Measurements from ENCODE around the gene CCDC83. TPM values are rescaled to one million over a fixed set of nuclear protein-coding genes. Genes with fewer than 3 reads are reported as not detected.
A peak's percentile ranks its signal among the peaks of the same experiment; 100 is the strongest.
"Not testable (repeated sequence)": the region's sequence is repeated elsewhere in the genome, so short reads cannot be mapped to it uniquely, and the experiment has no call there.

Gene CCDC83
- total RNA-seq, 2 experiments from 2014 or later: not detected

DNA sequence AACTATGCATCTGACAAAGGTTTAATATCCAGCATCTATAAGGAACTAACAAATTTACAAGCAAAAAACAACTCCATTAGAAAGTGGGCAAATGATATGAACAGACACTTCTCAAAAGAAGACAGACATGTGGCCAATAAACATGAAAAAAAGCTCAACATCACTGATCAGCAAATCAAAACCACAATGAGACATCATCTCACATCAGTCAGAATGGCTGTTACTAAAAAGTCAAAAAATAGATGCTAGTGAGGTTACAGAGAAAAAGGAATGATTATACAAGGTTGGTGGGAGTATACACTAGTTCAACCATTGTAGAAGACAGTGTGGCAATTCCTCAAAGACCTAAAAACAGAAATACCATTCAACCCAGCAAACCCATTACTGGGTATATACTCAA is 14.3 kb upstream of the CCDC83 start:
- H3K27ac Mint-ChIP-seq; H3K9me3 Mint-ChIP-seq; DNase-seq; CTCF ChIA-PET; POLR2A ChIA-PET; H3K27me3 Mint-ChIP-seq; H3K36me3 Mint-ChIP-seq; H3K4me3 Mint-ChIP-seq; intact Hi-C loops (cut with micrococcal nuclease): not testable (repeated sequence)
- peaks cover 14% of the 10 kb centered on the region for H3K4me1 Mint-ChIP-seq (ENCODE audit: low read depth)

DNA sequence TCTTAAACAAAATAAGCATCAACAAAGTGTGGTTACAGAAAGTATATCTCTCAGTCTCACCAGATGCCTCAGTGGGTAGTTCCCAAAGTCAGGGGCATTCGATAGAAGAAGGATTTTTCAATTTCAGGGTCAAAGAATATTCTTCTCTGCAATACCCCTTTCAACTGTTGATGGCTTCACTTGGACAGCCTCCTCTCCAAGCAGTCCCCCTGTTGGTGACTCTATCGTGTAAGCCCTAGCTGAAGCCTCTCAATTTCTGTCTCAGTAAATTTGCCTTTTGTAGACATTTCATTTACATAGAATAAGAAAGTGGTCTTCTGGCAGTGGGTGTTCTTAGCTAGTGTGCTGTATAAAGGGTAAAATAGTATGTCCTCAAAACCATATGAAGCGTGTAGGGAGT is 11.3 kb upstream of the CCDC83 start:
- no peaks in the 10 kb centered on the region for H3K36me3 Mint-ChIP-seq
- intact Hi-C loops (cut with micrococcal nuclease): no loop called here
- H3K27ac Mint-ChIP-seq: no peak overlapping the region
- H3K27me3 Mint-ChIP-seq: no peaks in the 10 kb centered on the region
- no peaks in the 10 kb centered on the region for H3K9me3 Mint-ChIP-seq
- ChIA-PET POLR2A (no interaction called here), CTCF (interaction anchor here (0.6 to 2.4 kb wide), 3 partner anchors 11 to 162 kb away, joined by 3 to 11 read pairs (median 3); partner anchors contain the start of gene CCDC83)
- peaks cover 14% of the 10 kb centered on the region for H3K4me1 Mint-ChIP-seq (ENCODE audit: low read depth)
- H3K4me3 Mint-ChIP-seq: no peak overlapping the region
- no peak for DNase-seq

DNA sequence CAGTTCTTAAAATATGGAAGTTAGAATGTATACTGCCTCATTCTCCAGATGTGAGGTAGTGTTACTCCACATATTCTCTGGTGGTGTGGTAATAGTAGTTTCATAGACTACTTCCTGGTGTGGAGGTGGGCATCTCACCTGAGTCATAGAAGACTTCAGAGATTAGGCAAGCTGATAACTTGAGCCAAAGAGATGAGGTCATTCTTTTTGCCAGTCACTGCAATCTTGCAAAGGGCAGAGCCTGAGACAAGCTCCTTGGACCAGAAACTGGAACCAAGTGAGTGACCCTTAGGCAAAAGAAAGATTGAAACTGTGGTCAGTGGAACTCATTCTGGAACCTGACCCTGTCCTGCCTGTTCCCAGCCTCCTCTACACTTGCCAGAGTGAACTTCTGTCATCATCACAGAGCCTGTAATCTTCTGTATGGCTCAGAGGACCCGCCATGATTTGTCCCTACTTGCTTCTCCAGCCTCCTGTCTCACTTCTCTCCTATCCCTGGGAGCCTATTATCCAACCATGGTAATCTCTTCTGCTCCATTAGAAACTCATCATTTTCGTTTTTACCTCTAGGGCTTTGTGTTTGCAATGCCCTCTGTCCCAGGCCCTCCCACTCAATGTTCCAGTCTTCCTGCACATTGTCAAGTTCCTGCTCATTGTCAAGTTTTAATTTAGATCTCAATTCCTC is 10.6 kb upstream of the CCDC83 start:
- CTCF ChIA-PET: interaction anchor here (2.4 kb wide), 1 partner anchor 10 kb away, joined by 11 read pairs; the partner anchor contains the start of gene CCDC83
- intact Hi-C loops (cut with micrococcal nuclease): no loop called here
- DNase-seq: no peak
- POLR2A ChIA-PET: no interaction called here
- H3K36me3 Mint-ChIP-seq: no peaks in the 10 kb centered on the region
- H3K27ac Mint-ChIP-seq: no peak overlapping the region
- no peaks in the 10 kb centered on the region for H3K27me3 Mint-ChIP-seq
- peaks cover 14% of the 10 kb centered on the region for H3K4me1 Mint-ChIP-seq (ENCODE audit: low read depth)
- H3K9me3 Mint-ChIP-seq: no peaks in the 10 kb centered on the region
- no peak overlapping the region for H3K4me3 Mint-ChIP-seq

DNA sequence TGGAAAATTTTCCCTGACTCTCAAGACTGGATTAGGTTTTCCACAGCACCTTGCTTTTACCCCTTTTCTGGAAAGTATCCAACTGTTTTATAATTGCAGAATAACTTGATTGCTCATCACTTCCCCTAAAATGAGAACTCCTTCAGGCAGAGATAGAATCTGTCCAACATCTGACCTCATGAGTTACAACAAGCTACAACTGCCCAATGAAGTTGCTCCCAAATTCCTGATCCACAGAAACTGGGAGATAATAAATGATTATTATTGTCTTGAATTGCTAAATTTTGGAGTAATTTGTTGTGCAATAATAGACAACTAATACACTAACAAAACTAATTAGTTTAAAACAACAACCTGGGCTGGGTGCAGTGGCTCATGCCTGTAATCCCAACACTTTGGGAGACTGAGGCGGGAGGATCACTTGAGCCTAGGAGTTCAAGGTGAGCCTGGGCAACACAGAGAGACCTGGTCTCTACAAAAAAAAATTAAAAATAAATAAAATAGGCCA is 10.0 kb upstream of the CCDC83 start:
- Mint-ChIP-seq H3K27ac (no peak overlapping the region), H3K36me3 (peaks cover 1% of the 10 kb centered on the region), H3K9me3 (peaks cover 2% of the 10 kb centered on the region), H3K27me3 (no peaks in the 10 kb centered on the region), H3K4me3 (no peak overlapping the region), H3K4me1 (ENCODE audit: low read depth) (peaks cover 14% of the 10 kb centered on the region)
- CTCF ChIA-PET: interaction anchor here (1.2 kb wide), 1 partner anchor 10 kb away, joined by 10 read pairs; the partner anchor contains the start of gene CCDC83
- POLR2A ChIA-PET: interaction anchor here (1.1 kb wide), 1 partner anchor 9 kb away, joined by 3 read pairs; no protein-coding TSS in a partner anchor
- intact Hi-C loops (cut with micrococcal nuclease): no loop called here
- no peak for DNase-seq

DNA sequence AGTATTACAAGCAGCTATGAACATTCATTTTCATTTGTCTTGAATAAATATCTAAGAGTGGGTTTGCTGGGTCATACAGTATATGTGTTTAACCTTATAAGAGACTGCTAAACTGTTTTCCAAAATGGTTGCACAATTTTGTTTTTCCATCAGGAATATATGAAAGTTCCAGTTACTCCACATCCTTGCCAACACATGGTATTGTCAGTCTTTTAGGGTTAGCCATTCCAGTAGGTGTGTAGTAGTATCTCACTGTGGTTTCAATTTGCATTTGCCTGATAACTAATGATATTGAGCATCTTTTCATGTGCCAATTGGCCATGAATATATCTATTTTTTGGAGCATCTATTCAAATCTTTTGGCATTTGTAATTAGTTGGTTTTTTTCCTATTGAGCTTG is 7.7 kb upstream of the CCDC83 start:
- Mint-ChIP-seq H3K27ac (peak overlapping the region; percentile 8), H3K36me3 (peaks cover 2% of the 10 kb centered on the region), H3K4me3 (no peak overlapping the region), H3K9me3 (peaks cover 2% of the 10 kb centered on the region), H3K4me1 (ENCODE audit: low read depth) (peaks cover 9% of the 10 kb centered on the region), H3K27me3 (no peaks in the 10 kb centered on the region)
- ChIA-PET POLR2A (no interaction called here), CTCF (interaction anchor here (0.6 to 1.4 kb wide), 3 partner anchors 38 to 201 kb away, joined by 3 read pairs; no protein-coding TSS in a partner anchor)
- no peak for DNase-seq
- intact Hi-C loops (cut with micrococcal nuclease): no loop called here

DNA sequence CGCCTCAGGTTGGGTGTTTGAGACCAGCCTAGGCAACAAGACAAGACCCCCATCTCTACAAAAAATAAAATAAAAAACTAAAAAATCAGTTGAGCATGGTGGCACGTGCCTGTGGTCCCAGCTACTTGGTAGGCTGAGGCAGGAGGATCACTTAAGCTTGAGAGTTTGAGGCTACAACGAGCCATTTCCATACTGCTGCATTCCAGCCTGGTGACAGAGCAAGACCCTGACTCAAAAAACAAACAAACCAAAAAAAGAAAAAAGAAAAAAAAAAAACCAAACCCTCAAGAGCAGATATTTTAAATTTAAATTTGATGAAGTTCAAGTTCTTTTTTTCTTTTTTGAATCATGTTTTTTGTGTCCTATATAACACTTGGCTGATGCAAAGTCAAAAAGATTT is 7.2 kb upstream of the CCDC83 start:
- Mint-ChIP-seq H3K4me1 (ENCODE audit: low read depth) (peaks cover 9% of the 10 kb centered on the region), H3K9me3 (peaks cover 2% of the 10 kb centered on the region), H3K36me3 (peaks cover 2% of the 10 kb centered on the region), H3K27ac (no peak overlapping the region), H3K27me3 (no peaks in the 10 kb centered on the region), H3K4me3 (no peak overlapping the region)
- ChIA-PET POLR2A (no interaction called here), CTCF (no interaction called here)
- intact Hi-C loops (cut with micrococcal nuclease): no loop called here
- DNase-seq: no peak

DNA sequence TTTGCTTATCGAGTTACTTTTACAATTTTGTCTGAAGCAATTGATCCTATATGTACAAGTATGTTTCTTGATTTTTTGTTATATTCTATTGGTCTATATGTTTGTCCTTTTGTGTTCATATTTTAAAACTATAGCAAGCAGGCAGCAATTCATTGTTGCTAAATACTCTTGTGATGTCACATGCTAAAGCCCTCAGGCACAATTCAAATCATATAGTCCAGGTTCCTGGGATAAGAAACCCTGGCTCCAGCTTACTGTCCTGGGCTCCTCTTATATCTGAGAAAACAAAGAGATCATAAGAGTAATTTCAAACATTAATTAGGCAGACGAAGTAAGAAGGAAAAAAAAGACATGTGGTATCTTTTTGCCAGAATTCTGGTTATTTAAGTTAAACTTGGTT is 6.6 kb upstream of the CCDC83 start:
- Mint-ChIP-seq H3K27ac (no peak overlapping the region), H3K27me3 (no peaks in the 10 kb centered on the region), H3K36me3 (peaks cover 2% of the 10 kb centered on the region), H3K4me3 (no peak overlapping the region), H3K4me1 (ENCODE audit: low read depth) (peaks cover 9% of the 10 kb centered on the region), H3K9me3 (peaks cover 2% of the 10 kb centered on the region)
- POLR2A ChIA-PET: no interaction called here
- no peak for DNase-seq
- intact Hi-C loops (cut with micrococcal nuclease): no loop called here
- CTCF ChIA-PET: no interaction called here

DNA sequence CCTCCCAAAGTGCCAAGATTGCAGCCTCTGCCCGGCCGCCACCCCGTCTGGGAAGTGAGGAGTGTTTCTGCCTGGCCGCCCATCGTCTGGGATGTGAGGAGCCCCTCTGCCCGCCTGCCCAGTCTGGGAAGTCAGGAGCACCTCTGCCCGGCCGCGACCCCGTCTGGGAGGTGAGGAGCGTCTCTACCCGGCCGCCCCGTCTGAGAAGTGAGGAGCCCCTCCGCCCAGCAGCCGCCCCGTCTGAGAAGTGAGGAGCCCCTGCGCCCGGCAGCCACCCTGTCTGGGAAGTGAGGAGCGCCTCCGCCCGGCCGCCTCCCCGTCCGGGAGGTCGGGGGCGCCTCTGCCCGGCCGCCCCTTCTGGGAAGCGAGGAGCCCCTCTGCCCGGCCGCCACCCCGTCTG is 2.4 kb upstream of the CCDC83 start:
- H3K36me3 Mint-ChIP-seq; H3K27me3 Mint-ChIP-seq; DNase-seq; H3K27ac Mint-ChIP-seq; H3K9me3 Mint-ChIP-seq; POLR2A ChIA-PET; H3K4me3 Mint-ChIP-seq; CTCF ChIA-PET; H3K4me1 Mint-ChIP-seq (ENCODE audit: low read depth): not testable (repeated sequence)
- intact Hi-C loops (cut with micrococcal nuclease): loop anchor here (10.0 kb wide), 2 partner anchors 562 to 602 kb away; no protein-coding TSS in a partner anchor

DNA sequence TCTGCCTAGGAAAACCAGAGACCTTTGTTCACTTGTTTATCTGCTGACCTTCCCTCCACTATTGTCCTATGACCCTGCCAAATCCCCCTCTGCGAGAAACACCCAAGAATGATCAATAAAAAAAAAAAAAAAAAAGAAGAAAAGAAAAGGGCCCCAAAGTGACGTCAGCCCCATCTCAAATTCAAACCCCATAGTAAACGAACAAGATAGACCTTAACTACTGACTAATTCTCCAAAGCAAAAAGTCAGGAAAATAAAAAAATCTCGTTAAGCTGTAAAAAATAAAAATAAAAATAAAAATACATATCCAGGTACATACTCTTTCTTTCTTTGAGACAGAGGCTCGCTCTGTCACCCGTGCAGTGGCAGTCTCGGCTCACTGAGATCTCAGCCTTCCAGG is 1.6 kb upstream of the CCDC83 start:
- H3K9me3 Mint-ChIP-seq; H3K27ac Mint-ChIP-seq; DNase-seq; H3K36me3 Mint-ChIP-seq; H3K4me3 Mint-ChIP-seq; POLR2A ChIA-PET; H3K4me1 Mint-ChIP-seq (ENCODE audit: low read depth); H3K27me3 Mint-ChIP-seq: not testable (repeated sequence)
- CTCF ChIA-PET: interaction anchor here (1.2 to 2.4 kb wide), 3 partner anchors 30 to 190 kb away, joined by 4 to 15 read pairs (median 5); no protein-coding TSS in a partner anchor
- intact Hi-C loops (cut with micrococcal nuclease): loop anchor here (10.0 kb wide), 2 partner anchors 561 to 601 kb away; no protein-coding TSS in a partner anchor

DNA sequence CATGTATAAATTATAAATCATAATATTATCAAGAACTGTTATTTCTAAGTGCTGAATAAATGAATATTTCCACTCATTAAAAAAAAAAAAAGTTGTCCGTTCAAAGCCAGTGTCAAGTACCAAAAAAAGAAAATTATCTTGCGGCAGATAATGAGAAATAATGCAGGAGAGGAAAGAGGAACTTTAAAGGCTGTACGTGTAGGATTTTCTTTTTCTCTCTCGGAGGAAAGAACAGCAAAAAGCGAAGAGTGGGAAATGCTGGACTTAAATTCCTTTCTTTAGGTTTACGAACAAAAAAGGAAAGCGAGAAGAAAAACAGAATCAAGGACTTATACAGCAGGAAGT is 999 bp upstream of the CCDC83 start:
- ChIA-PET CTCF (interaction anchor here (0.6 to 2.4 kb wide), 37 partner anchors 8 to 963 kb away, joined by 3 to 15 read pairs (median 4); partner anchors contain the start of genes CCDC89, CREBZF and SYTL2), POLR2A (interaction anchor here (0.9 to 1.0 kb wide), 2 partner anchors 8 to 142 kb away, joined by 3 read pairs; no protein-coding TSS in a partner anchor)
- DNase-seq: no peak
- intact Hi-C loops (cut with micrococcal nuclease): loop anchor here (1.0 to 10.0 kb wide), 8 partner anchors 95 to 755 kb away; no protein-coding TSS in a partner anchor
- Mint-ChIP-seq H3K36me3 (peaks cover 2% of the 10 kb centered on the region), H3K27me3 (no peaks in the 10 kb centered on the region), H3K4me3 (peak overlapping the region; percentile 86), H3K9me3 (peaks cover 2% of the 10 kb centered on the region), H3K27ac (peak overlapping the region; percentile 87), H3K4me1 (ENCODE audit: low read depth) (peaks cover 10% of the 10 kb centered on the region)

DNA sequence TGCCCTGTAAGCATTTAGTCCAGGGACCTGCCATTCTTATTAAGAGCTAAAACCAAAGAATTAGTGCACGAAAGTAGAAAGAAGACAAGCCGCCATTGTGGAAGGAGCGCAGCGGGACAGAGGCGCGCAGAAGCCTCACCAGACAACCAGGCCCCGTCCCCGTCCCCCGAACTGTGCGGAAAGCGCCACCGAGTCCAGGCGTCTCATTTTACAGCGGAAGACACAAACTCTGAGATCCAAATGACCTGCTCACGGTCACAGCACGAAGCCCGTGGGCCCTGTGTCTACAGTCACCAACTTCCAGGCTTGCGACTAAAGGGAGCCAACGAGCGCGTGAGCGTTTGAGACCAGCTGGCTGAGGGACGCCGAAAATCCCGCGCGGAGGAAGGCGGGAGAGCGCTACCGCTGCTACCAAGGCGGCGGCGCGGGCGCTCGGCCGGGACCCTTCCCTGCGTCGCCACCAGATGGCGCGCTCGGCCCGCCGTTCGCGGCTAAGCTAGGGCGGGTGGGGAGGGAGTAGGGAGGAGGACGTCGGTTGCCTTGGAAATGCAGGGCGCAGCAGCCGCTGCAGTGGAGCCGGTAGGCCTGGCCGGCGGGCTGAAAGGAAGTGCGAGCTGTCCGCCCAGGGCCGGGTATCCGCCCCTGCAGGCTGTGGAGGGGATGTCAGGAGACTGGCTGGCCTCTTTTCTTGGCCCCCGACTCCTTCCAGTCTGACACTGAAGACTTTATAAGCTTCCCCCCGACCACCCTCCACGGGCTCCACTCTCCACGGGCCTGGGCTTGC is 434 bp upstream of the CCDC83 start:
- H3K27ac Mint-ChIP-seq: peak overlapping the region; percentile 87
- intact Hi-C loops (cut with micrococcal nuclease): loop anchor here (1.0 to 10.0 kb wide), 10 partner anchors 94 to 953 kb away; no protein-coding TSS in a partner anchor
- peak overlapping the region; percentile 86 for H3K4me3 Mint-ChIP-seq
- DNase-seq: peak; percentile 96
- peaks cover 2% of the 10 kb centered on the region for H3K36me3 Mint-ChIP-seq
- H3K9me3 Mint-ChIP-seq: peaks cover 2% of the 10 kb centered on the region
- ChIA-PET POLR2A (interaction anchor here (0.6 to 1.1 kb wide), 7 partner anchors 9 to 754 kb away, joined by 3 read pairs; partner anchors contain the start of genes HIKESHI and TMEM126B), CTCF (interaction anchor here (0.6 to 2.4 kb wide), 63 partner anchors 9 to 962 kb away, joined by 3 to 15 read pairs (median 4); partner anchors contain the start of genes CCDC89, CREBZF, PICALM and SYTL2)
- no peaks in the 10 kb centered on the region for H3K27me3 Mint-ChIP-seq
- peaks cover 10% of the 10 kb centered on the region for H3K4me1 Mint-ChIP-seq (ENCODE audit: low read depth)

DNA sequence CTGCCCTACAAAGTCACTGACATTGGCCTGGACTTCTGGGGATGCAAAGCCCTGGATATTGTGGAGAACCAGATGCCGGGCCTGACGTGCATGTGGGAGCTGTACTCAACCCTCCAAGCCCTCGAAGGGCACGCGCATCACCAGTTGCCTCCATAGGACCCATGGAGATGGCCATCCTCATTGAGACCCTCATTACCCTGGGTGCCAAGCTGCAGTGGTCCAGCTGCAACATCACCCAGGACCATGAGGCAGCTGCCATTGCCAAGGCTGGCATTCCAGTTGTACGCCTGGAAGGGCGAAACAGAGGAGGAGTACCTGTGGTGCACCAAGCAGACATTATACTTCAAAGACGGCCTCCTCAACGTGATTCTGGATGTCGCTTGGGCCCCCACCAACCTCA is 1.9 kb downstream of the CCDC83 start:
- Mint-ChIP-seq H3K36me3 (no peaks in the 10 kb centered on the region), H3K4me3 (no peak overlapping the region), H3K27me3 (peaks cover 2% of the 10 kb centered on the region), H3K4me1 (ENCODE audit: low read depth) (peaks cover 10% of the 10 kb centered on the region), H3K9me3 (no peaks in the 10 kb centered on the region), H3K27ac (no peak overlapping the region)
- POLR2A ChIA-PET: no interaction called here
- DNase-seq: no peak
- CTCF ChIA-PET: no interaction called here
- intact Hi-C loops (cut with micrococcal nuclease): loop anchor here (5.0 to 10.0 kb wide), 4 partner anchors 345 to 950 kb away; no protein-coding TSS in a partner anchor
